Measurements from ENCODE around the gene CNIH2. TPM values are rescaled to one million over a fixed set of nuclear protein-coding genes. Genes with fewer than 3 reads are reported as not detected.

CNIH2 gene
- total and polyA plus RNA-seq, 2 of the 13 experiments (the other 11 are each of a cell fraction or from before 2014, with no cell fraction given): 0.60 to 0.69 TPM

- 90% methylated on average over 4 of the region's 14 CpGs for WGBS (ENCODE audit: low lambda C conversion rate)
- TF ChIP-seq ZNF556 (CRISPR knock-in tag; IDR thresholded peaks at IDR 0.05; ENCODE audit: borderline replicate concordance) (no peak), ZFP36 (IDR thresholded peaks at IDR 0.05; ENCODE audit: borderline replicate concordance, low read depth, low read length, partially characterized antibody) (no peak), SATB2 (CRISPR knock-in tag; IDR thresholded peaks at IDR 0.05) (no peak), ZNF501 (CRISPR knock-in tag; IDR thresholded peaks at IDR 0.05) (no peak), AGO2 (optimal IDR thresholded peaks at IDR 0.05; ENCODE audit: low read depth, low read length) (peak; percentile 21), SNAPC4 (CRISPR knock-in tag; IDR thresholded peaks at IDR 0.05) (no peak)
- Histone ChIP-seq H3K79me2 (ENCODE audit: insufficient read depth, low read length) (no peaks in the 10 kb centered on the region), H2AFZ (ENCODE audit: low read length) (no peak overlapping the region), H3K36me3 (replicated peaks in 1 of 2; ENCODE audit: control insufficient read depth in 1 of 2, insufficient read depth in 2 of 2, low read length in 2 of 2) (peaks cover 3% of the 10 kb centered on the region in 2 experiments; a peak in 3 of 5 replicates), H3K27ac (ENCODE audit: extremely low read length, insufficient read depth, low read length) (no peak overlapping the region), H3K9ac (ENCODE audit: insufficient read depth, low read depth, low read length) (no peak overlapping the region), H3K4me1 (ENCODE audit: insufficient read depth, low read length) (no peaks in the 10 kb centered on the region), H3K4me2 (ENCODE audit: low read depth, low read length) (no peak overlapping the region), H3K9me3 (ENCODE audit: low read length) (no peaks in the 10 kb centered on the region), H4K20me1 (ENCODE audit: insufficient read depth, low read length) (no peaks in the 10 kb centered on the region), H3K27me3 (ENCODE audit: control insufficient read depth in 1 of 2, insufficient read depth in 2 of 2, low read length in 2 of 2) (no peaks in the 10 kb centered on the region), H3K4me3 (replicated peaks in 1 of 3; ENCODE audit: insufficient read depth in 1 of 3, low read depth in 2 of 3, low read length in 3 of 3) (no peak overlapping the region)
- BruUV-seq (replicated peaks): no TSS peak
- in situ Hi-C loops (cut with HindIII; ENCODE audit: extremely low pct_ligation_motif_present, low pct_unique_long_range_greater_than_20kb): no loop called here
- intact Hi-C loops (cut with micrococcal nuclease; ENCODE audit: unreplicated experiment): no loop called here
- CTCF ChIA-PET (ENCODE audit: low intra/inter-chr PET ratio, low total read pairs): no interaction called here
- DNase-seq (ENCODE audit: low spot score) (no peak), ATAC-seq (no peak), FAIRE-seq (no peak)
- POLR2A ChIA-PET: no interaction called here
Observed at GRCh38 chr11:66242095-66242765, 35.7 kb upstream of the CNIH2 start.

All from HepG2 (cell line).